ENCODE data around the gene SELENOP.
"Not testable (repeated sequence)": the region's sequence is repeated elsewhere in the genome, so short reads cannot be mapped to it uniquely, and the experiment has no call there.

SELENOP gene

GRCh38 chr5:42811591-42812446 lies at the start of gene SELENOP:
Gene SELENOP, minus strand, starts transcription at chr5:42811892. Its CDS starts 3,539 bp downstream, at chr5:42808353.
- DNase-seq (ENCODE audit: low read depth), result no peak

- DNase-seq (ENCODE audit: low read depth), result no peak
These were observed 47.0 kb upstream of the SELENOP start for GRCh38 chr5:42858687-42859086.

GRCh38 chr5:42858031-42858643 lies 46.4 kb upstream of the SELENOP start:
- no peak for DNase-seq (ENCODE audit: low read depth)

GRCh38 chr5:42855811-42856210 lies 44.1 kb upstream of the SELENOP start:
- DNase-seq (ENCODE audit: low read depth), result no peak

GRCh38 chr5:42855386-42855785 lies 43.7 kb upstream of the SELENOP start:
- DNase-seq (ENCODE audit: low read depth), result no peak

- DNase-seq (ENCODE audit: low read depth), result no peak
These were observed 43.1 kb upstream of the SELENOP start for GRCh38 chr5:42854795-42855194.

- no peak for DNase-seq (ENCODE audit: low read depth)
These were observed 41.1 kb upstream of the SELENOP start for GRCh38 chr5:42852826-42853225.

- no peak for DNase-seq (ENCODE audit: low read depth)
These were observed 39.8 kb upstream of the SELENOP start for GRCh38 chr5:42851481-42851880.

- DNase-seq (ENCODE audit: low read depth), result no peak
These were observed 36.9 kb upstream of the SELENOP start for GRCh38 chr5:42848545-42848944.

- DNase-seq (ENCODE audit: low read depth), result not testable (repeated sequence)
These were observed 32.7 kb upstream of the SELENOP start for GRCh38 chr5:42844408-42844807.

GRCh38 chr5:42843675-42844292 lies 32.1 kb upstream of the SELENOP start:
- no peak for DNase-seq (ENCODE audit: low read depth)

GRCh38 chr5:42842921-42843641 lies 31.4 kb upstream of the SELENOP start:
- DNase-seq (ENCODE audit: low read depth), result no peak

- DNase-seq (ENCODE audit: low read depth), result no peak
These were observed 29.3 kb upstream of the SELENOP start for GRCh38 chr5:42840842-42841567.

GRCh38 chr5:42840269-42840668 lies 28.6 kb upstream of the SELENOP start:
- DNase-seq (ENCODE audit: low read depth), result no peak

- no peak for DNase-seq (ENCODE audit: low read depth)
These were observed 27.5 kb upstream of the SELENOP start for GRCh38 chr5:42839196-42839595.

- DNase-seq (ENCODE audit: low read depth), result no peak
These were observed 25.9 kb upstream of the SELENOP start for GRCh38 chr5:42837601-42838000.

- no peak for DNase-seq (ENCODE audit: low read depth)
These were observed 24.5 kb upstream of the SELENOP start for GRCh38 chr5:42836070-42836769.

- no peak for DNase-seq (ENCODE audit: low read depth)
These were observed 20.4 kb upstream of the SELENOP start for GRCh38 chr5:42832060-42832459.

GRCh38 chr5:42830924-42831323 lies 19.2 kb upstream of the SELENOP start:
- no peak for DNase-seq (ENCODE audit: low read depth)

- DNase-seq (ENCODE audit: low read depth), result no peak
These were observed 17.0 kb upstream of the SELENOP start for GRCh38 chr5:42828671-42829070.

Data from activated T-cell treated with anti-CD3 and anti-CD28 coated beads for 24 hours (primary cell).